Karpas-422 (cell line): Measurements from ENCODE around the gene POP4. TPM values are rescaled to one million over a fixed set of nuclear protein-coding genes. Genes with fewer than 3 reads are reported as not detected.

Experiments used
- total RNA-seq: library from RNA; depleted of rRNA; stranded (reverse); fragments of >200 nt; shearing (Covaris generic); gene quantifications from 2 replicates; pipeline ENCODE4 v1.2.3, GENCODE V29; 2014; ENCODE audit warnings: low replicate concordance; rRNA removed

POP4 gene
- total RNA-seq, 1 experiment from 2014 or later = 92.7 TPM

Other genes starting within 250 kb of the POP4 start
- gene VSTM2B, start 80.3 kb upstream of the POP4 start, total RNA-seq = not detected in 2 replicates
- gene PLEKHF1, start 59.2 kb downstream of the POP4 start, total RNA-seq = 0.54 TPM in 1 of 2 replicates, not detected in the other
- gene C19orf12, start 109.0 kb downstream of the POP4 start, total RNA-seq = 11.8 and 23.4 TPM in 2 replicates
- 12.0 and 20.1 TPM in 2 replicates for gene CCNE1, start 205.7 kb downstream of the POP4 start, total RNA-seq